Stimulated activated CD4-positive, alpha-beta T cell treated with anti-CD3 and anti-CD28 coated beads, Interleukin-15, amount 100 ng/mL, for 1 hour (primary cell): Measurements from ENCODE around the gene TACC2.

Source experiments
- DNase-seq, 2 donors: peaks; one replicate each; pipeline ENCODE4 v3.0.0-alpha.2; 2020; ENCODE audit warnings: low read depth in 1 of 2, low spot score in 1 of 2

Gene TACC2

GRCh38 chr10:122141821-122142640 lies 153.1 kb downstream of the TACC2 start:
- no peak for DNase-seq

GRCh38 chr10:122142641-122143237 lies 153.8 kb downstream of the TACC2 start:
- DNase-seq = no peak

- DNase-seq = no peak
These were observed 154.4 kb downstream of the TACC2 start for GRCh38 chr10:122143238-122143841.

- DNase-seq = no peak
These were observed 155.2 kb downstream of the TACC2 start for GRCh38 chr10:122144199-122144598.

GRCh38 chr10:122145113-122145512 lies 156.2 kb downstream of the TACC2 start:
- no peak for DNase-seq

DNA sequence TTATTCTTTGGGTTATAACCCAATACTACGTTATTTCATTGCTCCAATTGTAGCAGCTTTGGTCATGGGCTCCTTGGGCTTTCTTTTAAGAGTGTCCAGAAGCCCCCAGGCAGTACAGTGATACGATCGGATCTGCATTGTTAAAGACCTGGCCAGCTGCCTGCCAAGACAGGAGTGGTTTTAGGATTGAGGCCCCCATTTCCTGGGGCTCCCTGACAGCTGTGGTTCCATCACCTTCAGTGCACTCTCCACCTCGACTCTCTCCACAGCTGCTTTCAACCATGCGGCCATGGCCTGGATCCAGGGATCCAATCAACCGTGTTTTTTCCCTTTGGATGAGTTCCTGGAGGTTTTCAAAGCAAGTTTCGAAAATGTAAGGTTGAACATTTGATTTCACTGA lies 158.7 kb downstream of the TACC2 start:
- DNase-seq = no peak

DNA sequence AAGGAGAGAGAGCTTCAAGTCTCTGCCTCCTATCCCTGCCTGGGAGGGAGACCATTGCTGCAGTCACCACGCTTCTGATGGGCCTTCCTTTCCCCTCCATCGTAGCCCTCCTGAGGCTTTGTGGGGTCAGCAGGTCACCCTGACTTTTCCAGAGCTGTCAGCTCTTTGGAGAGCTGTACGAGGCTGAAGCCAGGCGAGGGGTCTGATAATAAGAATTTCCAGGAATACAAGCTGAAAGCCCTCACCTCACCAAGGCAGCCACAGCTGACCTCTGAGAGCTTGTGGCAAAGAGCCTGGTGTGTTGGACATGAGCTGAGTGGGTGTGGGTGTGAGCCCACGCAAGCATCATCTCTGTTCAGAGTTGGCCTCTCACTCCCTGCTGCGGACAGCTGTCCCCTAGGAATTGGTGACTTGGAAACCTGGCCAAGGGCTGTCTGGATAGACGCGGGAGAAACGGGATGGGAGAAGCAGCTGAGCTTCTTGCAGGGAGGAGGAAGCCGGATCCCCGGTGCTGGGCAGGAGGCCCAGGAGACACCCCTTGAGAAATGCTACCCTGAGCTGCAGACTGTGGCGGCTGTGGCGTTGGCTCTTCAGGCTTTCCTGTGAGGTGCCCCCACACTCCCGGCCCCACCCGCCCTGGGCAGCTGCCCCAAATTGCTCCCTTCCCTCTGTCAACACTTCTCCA lies 160.1 kb downstream of the TACC2 start:
- no peak for DNase-seq

DNA sequence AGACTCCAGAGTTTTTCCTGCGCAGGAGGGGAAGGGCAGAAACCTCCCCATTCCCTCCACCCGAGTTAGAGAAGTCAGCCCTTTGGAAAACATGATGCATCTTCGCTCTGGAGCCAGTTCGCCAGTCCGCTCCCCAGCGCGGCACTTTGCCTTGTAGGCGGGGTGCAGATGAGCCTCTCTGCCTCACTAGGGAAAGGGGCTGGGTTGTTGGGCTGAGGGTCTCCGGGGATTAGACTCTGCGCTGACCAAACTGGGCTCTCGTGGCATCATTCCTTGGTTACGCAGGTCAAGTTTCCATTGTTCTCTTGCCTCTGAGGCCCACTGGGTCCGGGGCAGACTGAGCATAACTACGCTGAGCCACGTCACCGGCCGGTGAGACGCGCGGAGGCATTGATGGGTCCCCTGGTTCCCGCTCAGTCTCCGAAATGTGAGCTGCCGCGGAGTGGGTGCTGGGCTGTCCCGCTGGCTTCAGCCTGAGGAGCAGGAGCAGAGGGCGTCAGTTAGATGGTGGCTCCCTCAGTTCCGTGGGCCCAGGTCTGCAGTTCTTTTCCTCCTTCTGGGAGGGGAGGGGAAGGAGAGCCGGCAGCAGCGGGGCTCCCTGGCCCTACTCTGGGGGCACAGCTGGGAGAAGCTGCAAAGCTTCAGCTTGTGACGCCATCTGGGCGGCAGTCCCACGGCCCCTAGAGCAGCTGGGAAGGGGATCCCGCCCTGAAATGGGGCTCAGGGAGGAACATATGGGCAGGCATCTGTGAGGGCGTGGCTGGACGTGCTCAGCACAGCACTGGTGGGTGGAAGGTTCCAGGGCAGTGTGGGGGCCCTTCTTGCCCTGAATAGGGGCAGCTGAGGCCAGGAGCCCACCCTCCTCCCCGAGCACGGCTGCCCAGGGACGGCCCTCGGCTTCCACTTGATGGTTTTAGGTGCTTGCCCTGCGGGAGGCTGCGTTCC lies 160.9 kb downstream of the TACC2 start:
- no peak for DNase-seq

GRCh38 chr10:122151121-122151694 lies 162.2 kb downstream of the TACC2 start:
- DNase-seq = no peak

DNA sequence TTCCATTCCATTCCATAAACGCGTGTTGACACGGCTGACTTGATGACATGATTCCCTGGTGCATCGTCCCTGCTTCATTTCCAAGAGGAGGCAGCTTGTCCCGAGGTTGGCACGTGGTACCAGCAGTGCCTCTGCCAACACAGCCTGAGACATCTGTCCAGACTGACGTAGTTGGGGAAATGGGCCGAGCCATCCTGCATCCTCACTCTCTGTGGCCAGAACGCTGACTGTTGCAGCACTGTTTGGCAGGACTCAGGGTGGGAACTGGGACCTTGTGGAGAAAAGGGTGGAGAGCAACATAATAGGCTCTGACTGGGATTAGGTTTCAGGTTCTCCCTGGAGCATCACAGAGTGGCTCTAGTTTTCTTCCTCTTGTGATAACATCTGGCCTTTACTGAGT lies 163.6 kb downstream of the TACC2 start:
- DNase-seq = no peak

DNA sequence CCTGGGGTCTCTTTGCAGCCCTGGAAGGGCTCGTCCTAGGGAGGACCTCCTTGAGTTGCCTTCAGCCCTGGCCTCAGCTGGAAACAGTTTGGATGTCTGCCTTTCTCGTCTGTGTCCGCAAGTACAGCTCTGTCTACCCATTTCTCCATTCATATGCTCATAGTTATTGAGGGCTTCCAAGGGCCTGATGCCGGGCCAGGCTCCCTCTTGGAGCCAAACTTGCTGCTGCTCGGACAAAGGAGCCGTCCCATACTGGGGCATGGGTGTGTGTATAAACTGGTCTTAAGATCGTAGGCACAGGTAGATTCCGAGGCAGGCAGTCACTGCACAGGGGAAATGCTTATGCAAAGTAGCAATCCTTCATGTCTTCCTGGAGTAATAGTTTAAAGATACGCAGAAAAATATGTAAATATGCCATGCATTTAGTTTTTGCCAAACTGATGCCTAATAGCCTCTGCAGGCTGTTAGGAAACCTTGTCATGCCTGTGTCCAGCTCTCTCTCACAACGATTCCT lies 165.1 kb downstream of the TACC2 start:
- DNase-seq = no peak

- DNase-seq = no peak
These were observed 165.8 kb downstream of the TACC2 start for GRCh38 chr10:122154545-122155366.

GRCh38 chr10:122157451-122157850 lies 168.5 kb downstream of the TACC2 start:
- DNase-seq = no peak

- DNase-seq = no peak
These were observed 169.4 kb downstream of the TACC2 start for GRCh38 chr10:122158362-122158761.

GRCh38 chr10:122159141-122159970 lies 170.4 kb downstream of the TACC2 start:
- DNase-seq = no peak

- DNase-seq = no peak
These were observed 172.8 kb downstream of the TACC2 start for GRCh38 chr10:122161795-122162194.

GRCh38 chr10:122162671-122163173 lies 173.8 kb downstream of the TACC2 start:
- no peak for DNase-seq
